ENCODE data around the gene MRPL30.
"Not testable (repeated sequence)": the region's sequence is repeated elsewhere in the genome, so short reads cannot be mapped to it uniquely, and the experiment has no call there.

Gene MRPL30

GRCh38 chr2:99180755-99181623 lies at the start of gene MRPL30, which contains the start of gene MITD1:
Gene MRPL30 (plus strand): TSS chr2:99181184. CDS start chr2:99186204, 5,020 bp downstream.
Gene MITD1 (minus strand): TSS chr2:99181058. CDS start chr2:99180981, 77 bp downstream.
- peak; percentile 90 for DNase-seq

GRCh38 chr2:99135044-99135556 lies 45.9 kb upstream of the MRPL30 start:
- DNase-seq = not testable (repeated sequence)

GRCh38 chr2:99139003-99139402 lies 42.0 kb upstream of the MRPL30 start:
- no peak for DNase-seq

DNA sequence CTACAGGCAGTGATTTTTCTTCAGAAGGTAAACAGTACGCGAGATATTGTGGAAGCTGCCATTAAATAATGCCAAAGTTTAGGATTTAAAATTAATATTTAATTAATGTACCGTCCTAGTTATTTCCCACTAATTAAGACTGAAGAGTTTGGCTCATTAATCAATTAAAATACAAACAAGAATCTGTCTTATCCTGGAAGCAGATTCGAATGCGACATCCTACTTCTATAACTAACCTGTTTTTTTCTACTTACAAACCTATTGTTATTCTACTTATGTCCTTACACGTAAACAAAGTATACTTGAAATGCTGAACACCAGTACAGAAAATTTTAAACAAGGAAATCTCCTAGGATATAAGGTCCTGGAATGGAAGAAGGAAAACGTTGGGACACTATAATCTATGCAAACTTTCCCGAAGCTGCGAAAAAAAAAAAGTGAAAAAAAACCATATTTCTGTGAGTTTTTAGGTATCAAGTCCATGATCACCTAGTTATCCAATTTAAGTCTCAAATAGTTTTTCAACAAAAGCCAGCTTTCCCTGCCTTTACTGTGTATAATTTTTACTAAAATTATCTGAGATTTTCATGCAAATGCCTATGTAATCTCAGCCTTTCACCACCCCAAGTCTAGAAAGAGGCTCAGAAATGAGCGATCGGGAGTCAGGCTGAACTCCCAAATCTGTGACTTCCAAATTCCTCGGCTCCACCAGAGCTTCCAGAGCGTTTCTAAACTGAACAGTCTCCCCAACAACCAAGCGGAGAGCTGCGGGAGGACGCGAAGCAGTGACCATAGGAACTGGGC lies 40.7 kb upstream of the MRPL30 start:
- DNase-seq = no peak

DNA sequence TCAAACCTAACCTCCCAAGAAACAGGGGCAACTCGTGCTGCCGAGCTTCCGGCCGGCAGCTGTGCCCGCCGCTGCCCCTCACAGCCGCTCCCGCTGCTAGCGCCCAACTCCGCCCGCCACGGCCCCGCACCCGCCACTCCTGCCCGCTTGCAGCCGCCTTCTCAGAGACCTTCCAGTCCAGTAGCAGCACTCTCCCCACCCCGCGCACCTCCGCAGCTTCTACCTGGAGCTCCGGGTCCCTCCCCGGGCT lies 40.2 kb upstream of the MRPL30 start:
- no peak for DNase-seq

GRCh38 chr2:99141110-99142108 lies 39.6 kb upstream of the MRPL30 start, which contains the start of gene C2orf15:
Gene C2orf15 (plus strand): TSS chr2:99141707. CDS start chr2:99150559, 8,852 bp downstream.
- peak; percentile 98 for DNase-seq

DNA sequence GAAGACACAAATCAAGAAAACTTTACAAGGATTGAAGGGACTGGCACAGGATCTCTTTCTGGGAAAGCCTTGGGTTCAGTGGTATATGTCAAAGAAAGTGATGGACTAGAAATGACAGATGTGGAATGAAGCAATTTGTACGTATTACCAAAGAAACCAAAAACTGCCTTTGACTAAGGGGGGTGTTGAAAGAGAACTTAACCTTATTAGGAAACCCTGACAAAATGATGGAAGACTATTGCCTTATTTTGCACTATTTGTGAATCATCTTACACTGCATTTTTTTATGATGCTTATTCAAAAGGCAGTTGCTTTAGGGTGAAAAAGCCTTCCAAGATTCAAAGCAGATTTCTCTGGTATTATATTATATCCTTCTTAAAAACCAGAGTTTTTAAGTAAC lies 30.3 kb upstream of the MRPL30 start:
- DNase-seq = no peak

- no peak for DNase-seq
These were observed 28.6 kb upstream of the MRPL30 start for GRCh38 chr2:99152199-99152895.

DNA sequence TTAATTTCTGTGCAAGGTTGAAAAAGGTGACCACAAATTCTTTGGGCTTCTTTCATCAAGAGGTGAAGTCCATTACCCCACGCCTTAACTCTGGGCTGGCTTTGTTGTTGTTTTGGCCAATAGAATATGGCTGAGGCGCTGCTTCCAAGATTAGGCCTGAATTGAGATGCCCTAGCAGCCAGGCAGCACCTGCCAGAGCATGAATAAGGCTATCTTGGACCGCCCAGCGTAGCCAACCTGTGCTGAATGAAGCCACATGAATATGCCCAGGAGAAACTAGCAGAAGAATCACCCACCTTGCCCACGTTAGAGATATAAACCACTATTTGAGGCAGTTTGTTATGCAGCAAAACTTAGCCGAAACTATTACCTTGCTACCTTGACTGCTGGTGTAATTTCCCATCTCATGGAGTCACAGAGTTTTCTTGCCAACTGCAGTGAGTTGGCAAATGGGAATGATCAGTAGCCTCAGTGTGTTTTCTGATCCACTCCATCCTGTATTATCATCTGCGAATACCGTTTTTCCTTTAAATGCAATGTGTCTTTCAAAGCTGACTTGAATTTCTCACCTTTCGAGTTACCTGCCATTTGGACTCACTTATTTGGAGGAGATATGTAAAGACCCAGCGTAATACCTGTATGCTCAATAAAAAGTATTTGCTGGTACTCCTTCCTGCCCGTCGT lies 26.9 kb upstream of the MRPL30 start:
- no peak for DNase-seq

GRCh38 chr2:99154643-99155536 lies 26.1 kb upstream of the MRPL30 start, which contains the start of the genes LIPT1 and TSGA10:
Gene LIPT1 (plus strand): TSS chr2:99154967. CDS start chr2:99161958, 6,991 bp downstream.
Gene TSGA10 (minus strand): TSS chr2:99154942. CDS start chr2:99109439, 45,503 bp downstream.
- peak; percentile 91 for DNase-seq

DNA sequence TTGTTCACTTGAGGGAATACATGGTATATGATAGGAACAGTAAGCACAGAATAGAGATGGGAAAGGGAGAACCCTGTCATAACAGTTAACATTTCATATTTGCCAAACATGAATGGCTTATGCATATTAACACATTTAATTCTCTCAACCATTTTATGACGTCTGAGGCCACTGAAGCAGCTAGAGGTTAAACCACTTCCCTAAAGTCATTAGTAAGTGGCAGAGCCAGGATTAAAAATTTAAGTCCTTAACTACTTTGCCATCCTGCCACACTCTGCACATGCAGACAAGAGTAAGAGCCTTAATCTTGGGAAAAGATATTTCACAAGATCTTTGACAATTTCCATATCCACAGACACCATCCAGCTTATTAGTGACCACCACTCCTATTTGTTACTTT lies 24.1 kb upstream of the MRPL30 start:
- DNase-seq = no peak

GRCh38 chr2:99158599-99158998 lies 22.4 kb upstream of the MRPL30 start:
- no peak for DNase-seq

GRCh38 chr2:99159594-99159993 lies 21.4 kb upstream of the MRPL30 start:
- DNase-seq = no peak

GRCh38 chr2:99166218-99166617 lies 14.8 kb upstream of the MRPL30 start:
- no peak for DNase-seq

DNA sequence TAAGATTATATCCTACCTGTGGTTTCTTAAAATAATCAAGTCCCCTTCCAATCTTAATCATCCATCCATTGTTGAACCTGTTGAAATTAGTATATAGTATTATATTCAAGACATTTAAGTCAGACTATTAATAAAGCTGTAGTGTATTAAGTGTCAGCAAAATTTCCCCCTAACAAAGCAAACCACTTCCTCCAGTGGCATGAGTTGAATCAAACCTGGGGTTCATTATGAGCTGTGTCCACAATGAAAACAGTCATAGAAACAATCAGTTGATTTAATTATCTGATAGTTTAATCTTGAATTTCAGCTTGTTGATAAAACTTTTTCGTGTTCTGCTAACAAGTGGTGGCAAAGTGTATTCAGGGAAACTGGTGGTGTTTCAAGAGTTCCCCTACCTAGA lies 11.4 kb upstream of the MRPL30 start:
- DNase-seq = no peak

GRCh38 chr2:99171377-99172140 lies 9.4 kb upstream of the MRPL30 start:
- DNase-seq = no peak

DNA sequence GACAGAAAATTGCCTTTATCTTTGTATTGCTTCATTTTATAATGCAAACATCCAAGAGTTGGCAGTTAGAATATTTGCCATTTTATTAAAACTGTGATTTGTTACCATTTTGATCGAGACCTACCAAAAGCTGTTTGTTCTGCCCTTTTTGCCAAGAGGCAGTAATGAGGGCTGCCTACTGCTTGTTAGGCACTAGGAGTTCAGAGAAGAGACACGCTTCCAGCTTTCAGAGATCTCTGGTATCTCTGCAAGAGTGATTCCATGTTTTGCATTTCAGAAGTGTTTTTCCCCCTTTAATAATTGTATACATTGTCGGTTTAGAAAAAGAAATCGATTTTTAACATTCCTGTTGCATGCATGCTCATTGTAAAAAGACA lies 628 bp downstream of the MRPL30 start:
- DNase-seq = no peak

GRCh38 chr2:99183025-99183424 lies 2.0 kb downstream of the MRPL30 start:
- no peak for DNase-seq

- no peak for DNase-seq
These were observed 3.8 kb downstream of the MRPL30 start for GRCh38 chr2:99184811-99185210.
